HK-2 (cell line): ENCODE measurements around the gene SRPK1.

Experiments
- DNase-seq: peaks from one replicate; pipeline ENCODE4 v3.0.0-alpha.2; 2018; ENCODE audit not compliant: unreplicated experiment

Gene SRPK1

GRCh38 chr6:35898003-35898402 is 22.9 kb downstream of the SRPK1 start:
- no peak for DNase-seq

DNA sequence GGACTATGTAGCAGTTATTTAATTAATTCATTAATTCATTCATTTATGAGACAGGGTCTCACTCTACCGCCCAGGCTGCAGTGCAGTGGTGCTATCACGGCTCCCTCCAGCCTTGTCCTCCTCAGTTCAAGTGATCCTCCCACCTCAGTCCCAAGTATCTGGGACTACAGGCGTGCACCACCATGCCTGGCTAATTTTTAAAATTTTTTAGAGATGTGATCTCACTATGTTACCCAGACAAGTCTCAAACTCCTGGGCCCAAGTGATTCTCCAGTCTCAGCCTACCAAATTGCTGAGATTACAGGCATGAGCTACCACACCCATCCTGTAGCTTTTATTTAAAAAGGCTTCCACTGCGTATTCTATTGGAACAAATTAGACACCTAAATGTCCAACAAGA is 23.4 kb downstream of the SRPK1 start:
- no peak for DNase-seq

GRCh38 chr6:35897036-35897435 is 23.9 kb downstream of the SRPK1 start:
- no peak for DNase-seq

- DNase-seq = no peak
These were observed 24.7 kb downstream of the SRPK1 start for GRCh38 chr6:35896228-35896627.

- DNase-seq = no peak
These were observed 25.3 kb downstream of the SRPK1 start for GRCh38 chr6:35895560-35895959.

DNA sequence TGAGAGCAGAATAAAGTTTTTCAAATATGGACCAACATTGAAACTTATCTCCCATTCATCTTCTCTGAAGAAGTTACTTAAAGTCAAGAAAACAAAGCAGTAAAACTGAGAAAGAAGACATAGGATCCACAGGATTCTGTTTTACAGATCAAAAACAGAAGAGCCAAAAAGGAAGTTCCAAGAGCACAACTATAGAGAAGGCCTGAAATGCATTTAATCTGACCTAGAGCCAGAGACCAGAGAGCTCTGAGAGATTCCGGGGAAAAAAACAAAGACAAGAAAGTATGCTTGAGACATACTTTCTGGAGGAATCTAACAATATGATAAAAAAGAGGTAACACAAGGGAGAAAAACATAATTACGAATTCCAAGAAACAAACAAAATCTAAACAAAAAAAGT is 26.1 kb downstream of the SRPK1 start:
- no peak for DNase-seq

- DNase-seq = peak; percentile 60
These were observed 27.7 kb downstream of the SRPK1 start for GRCh38 chr6:35893246-35893645.

DNA sequence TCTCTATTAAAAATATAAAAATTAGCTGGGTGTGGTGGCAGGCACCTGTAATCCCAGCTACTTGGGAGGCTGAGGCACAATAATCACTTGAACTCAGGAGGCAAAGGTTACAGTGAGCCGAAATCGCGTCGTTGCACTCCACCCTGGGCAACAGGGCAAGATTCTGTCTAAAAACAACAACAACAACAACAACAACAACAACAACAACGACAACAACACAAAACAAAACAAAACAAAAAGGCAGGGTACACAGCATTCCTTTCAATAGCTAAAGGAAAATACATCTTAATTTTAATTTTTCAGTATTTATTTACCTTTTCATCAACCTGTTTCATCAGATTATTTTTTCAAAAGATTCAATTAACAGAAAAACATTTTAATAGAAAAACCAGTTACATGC is 28.4 kb downstream of the SRPK1 start:
- no peak for DNase-seq

DNA sequence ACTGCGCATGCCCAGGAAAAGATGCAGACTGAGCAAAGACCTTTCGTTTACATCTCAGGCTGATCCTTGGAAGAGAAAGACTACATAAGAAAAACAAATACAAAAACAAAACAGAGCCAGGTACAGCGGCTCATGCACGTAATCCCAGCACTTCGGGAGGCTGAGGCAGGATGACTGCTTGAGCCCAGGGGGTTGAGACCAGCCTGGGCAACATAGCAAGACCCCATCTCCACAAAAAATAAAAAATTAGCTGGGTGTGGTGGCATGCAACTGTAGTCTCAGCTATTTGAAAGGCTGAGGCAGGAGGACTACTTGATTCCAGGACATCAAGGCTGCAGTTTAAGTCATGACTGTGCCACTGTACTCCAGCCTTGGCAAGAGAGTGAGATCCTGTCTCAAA is 41.7 kb downstream of the SRPK1 start:
- no peak for DNase-seq

DNA sequence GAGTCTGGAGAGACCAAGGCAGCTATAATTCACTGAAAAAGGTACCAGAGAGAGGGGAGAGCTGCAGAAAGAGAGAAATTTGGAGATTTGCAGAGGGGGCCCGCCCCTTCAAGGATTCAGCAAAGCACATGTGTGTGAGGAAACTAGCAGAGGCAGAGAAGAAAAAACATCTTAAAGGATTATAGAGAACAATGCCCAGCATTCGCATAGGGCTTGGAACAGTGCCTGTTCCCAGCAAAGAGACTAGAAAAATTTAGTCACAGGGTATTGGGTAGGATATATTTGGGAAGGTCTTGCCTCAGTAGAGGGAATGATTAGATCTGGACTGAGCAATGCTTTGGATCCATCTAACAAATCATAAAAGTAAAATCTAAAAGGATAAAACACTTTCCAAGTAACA is 44.0 kb downstream of the SRPK1 start:
- no peak for DNase-seq

- DNase-seq = no peak
These were observed 46.2 kb downstream of the SRPK1 start for GRCh38 chr6:35874730-35875129.

DNA sequence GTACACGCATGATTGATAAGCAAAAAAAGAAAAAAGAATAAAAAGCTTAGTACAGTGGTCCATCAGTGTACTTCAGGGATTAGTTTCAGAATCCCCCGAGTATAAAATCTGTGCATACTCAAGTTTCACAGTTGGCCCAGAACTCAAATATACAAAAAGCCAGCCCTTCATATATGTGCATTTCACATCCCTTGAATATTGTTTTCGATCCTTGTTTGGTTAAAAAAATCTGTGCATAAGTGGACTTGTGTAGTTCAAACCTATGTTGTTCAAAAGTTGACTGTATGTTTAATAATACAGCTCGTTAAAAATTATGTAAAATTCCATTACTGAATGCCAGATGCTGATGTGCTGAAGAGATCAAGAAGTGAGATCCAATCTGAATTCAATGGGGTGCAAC is 61.5 kb downstream of the SRPK1 start:
- DNase-seq = no peak

DNA sequence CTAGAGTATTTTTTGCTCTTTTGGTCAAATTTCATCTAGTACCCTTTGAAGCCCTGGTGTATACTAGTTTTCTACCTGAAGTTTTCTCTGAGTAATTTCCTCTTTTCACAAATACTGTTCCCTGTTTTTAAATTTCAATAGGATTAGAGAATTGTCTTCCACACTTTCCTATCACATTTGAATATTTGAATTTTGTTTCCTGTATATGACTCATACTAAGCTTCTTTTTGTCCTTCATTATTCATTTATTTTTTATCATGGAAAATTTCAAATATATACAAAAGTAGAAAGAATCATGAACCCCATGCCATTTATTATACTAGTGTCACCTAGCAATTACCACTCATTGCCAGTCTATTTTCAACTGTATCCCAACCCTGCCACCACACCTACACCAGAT is 63.0 kb downstream of the SRPK1 start:
- no peak for DNase-seq

- DNase-seq = no peak
These were observed 64.6 kb downstream of the SRPK1 start for GRCh38 chr6:35856250-35856649.

DNA sequence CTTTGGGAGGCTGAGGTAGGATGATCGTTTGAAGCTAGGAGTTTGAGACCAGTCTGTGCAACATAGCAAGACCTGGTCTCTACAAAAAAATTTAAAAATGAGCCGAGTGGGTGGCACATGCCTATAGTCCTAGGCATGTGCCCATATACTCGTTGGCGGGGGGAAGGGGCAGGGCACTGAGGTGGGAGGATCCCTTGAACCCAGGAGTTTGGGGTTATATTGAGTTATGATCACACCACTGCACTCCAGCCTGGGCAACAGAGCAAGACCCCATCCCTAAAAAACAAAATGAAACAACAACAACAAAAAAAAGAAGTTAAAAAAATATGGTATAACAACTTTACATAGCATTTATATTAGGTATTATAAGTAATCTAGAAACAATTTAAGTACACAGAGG is 67.9 kb downstream of the SRPK1 start:
- no peak for DNase-seq

DNA sequence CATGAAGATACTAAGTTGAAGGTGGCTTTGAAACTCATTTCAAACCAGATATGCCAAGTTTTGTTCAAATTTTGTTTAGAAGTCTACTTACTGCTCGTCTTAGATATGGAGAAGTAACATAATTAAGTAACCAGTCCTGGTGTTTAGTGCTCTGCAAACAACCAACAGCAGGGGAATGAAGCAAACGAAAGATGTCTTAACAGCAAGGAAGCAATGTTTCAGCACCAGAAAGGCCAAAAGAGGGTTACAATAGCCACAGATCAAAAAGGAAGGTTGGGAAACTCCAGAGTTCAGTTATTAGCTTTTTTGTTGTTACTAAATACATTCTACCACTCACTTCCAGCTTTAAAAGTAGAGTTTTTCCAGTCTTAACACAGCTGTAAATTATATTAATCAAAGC is 70.7 kb downstream of the SRPK1 start:
- no peak for DNase-seq

DNA sequence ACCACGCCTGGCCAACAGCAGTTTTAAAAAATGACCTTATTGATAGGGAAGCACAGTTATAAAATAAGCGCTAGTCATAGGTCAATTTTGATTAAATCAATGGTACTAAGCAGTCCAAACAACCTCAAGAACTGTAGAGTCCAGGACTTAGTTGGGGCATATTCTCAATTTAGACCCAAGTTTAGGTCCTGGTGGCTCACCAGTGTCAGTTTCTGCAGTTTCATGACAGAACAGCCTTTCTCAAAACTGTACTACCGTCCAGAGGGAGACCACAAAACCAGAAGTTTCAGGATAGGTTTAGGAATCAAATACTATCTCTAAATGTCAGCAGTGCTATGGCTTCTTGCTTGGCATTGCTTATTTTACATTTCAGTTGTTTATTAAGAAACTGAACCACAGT is 76.6 kb downstream of the SRPK1 start:
- DNase-seq = no peak

- DNase-seq = no peak
These were observed 78.5 kb downstream of the SRPK1 start for GRCh38 chr6:35842381-35842780.

DNA sequence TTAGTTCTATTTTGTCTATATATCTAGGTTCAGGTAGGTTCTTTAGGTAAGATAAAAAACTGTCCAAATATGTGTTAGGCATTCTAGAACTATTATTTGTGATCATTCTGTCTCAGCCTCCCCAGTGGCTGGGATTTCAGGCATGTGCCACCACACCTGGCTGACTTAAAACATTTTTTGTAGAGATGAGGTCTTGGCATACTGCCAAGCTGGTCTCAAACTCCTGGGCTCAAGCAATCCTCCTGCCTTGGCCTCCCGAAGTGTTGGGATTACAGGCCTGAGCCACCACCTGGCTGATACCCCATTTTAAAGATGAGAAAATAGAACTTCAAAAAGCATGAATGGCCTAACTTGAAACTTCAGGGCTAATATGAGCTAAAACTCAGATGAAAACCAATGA is 81.9 kb downstream of the SRPK1 start:
- DNase-seq = no peak

DNA sequence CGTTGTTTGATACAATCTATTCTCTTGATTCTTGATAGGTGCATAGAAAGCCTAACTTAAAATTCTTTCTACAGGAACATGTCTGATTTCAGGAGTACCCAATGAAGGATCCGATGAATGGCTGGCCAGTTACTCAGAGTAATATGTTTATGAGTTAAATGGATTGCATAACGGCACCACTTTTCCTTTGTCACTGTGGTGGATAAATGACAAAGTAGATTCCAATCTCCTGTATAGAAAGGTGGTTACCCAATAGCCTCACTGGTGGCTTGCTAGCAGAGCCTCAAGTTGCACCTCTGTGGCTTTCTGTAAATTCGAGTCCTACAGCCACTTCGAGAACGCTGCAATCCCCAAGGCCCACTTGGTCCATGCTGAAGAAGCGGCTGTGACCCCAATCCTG is 87.4 kb downstream of the SRPK1 start:
- no peak for DNase-seq

- DNase-seq = no peak
These were observed 89.5 kb downstream of the SRPK1 start for GRCh38 chr6:35831257-35832007.

GRCh38 chr6:35829306-35829705 is 91.6 kb downstream of the SRPK1 start:
- DNase-seq = no peak

GRCh38 chr6:35824552-35825192 is 96.2 kb downstream of the SRPK1 start:
- DNase-seq = no peak

DNA sequence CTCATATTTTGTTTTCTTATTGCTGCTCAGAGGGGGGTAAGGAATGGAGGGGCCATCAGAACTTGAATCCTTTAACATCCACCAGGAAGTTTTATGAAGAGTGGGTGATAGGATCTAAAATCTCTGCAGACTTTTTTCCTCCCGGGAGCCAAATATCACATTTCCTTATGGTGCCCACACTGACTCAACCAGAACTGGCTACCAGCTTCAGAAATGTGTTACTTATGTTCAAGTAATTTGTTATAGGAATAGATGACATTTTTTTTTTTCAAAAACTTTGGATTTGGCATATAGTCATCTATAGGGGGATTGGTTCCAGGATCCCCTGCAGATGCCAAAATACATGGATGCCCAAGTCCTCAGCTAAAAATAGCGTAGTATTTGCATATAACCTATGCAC is 97.3 kb downstream of the SRPK1 start:
- no peak for DNase-seq
